Medulla oblongata (tissue), 1 donor: ENCODE data around the gene C16orf74.

Experiments used
- DNase-seq: peaks from one replicate; pipeline ENCODE4 v3.0.0-alpha.2; 2015; ENCODE audit errors: extremely low spot score

C16orf74 gene

GRCh38 chr16:85696781-85697180 lies 54.1 kb downstream of the C16orf74 start:
- DNase-seq = no peak

- DNase-seq = no peak
Observed at GRCh38 chr16:85695196-85696128, 55.4 kb downstream of the C16orf74 start.

GRCh38 chr16:85690469-85691064 lies 60.3 kb downstream of the C16orf74 start:
- DNase-seq = no peak

GRCh38 chr16:85689950-85690320 lies 61.0 kb downstream of the C16orf74 start:
- DNase-seq = no peak

DNA sequence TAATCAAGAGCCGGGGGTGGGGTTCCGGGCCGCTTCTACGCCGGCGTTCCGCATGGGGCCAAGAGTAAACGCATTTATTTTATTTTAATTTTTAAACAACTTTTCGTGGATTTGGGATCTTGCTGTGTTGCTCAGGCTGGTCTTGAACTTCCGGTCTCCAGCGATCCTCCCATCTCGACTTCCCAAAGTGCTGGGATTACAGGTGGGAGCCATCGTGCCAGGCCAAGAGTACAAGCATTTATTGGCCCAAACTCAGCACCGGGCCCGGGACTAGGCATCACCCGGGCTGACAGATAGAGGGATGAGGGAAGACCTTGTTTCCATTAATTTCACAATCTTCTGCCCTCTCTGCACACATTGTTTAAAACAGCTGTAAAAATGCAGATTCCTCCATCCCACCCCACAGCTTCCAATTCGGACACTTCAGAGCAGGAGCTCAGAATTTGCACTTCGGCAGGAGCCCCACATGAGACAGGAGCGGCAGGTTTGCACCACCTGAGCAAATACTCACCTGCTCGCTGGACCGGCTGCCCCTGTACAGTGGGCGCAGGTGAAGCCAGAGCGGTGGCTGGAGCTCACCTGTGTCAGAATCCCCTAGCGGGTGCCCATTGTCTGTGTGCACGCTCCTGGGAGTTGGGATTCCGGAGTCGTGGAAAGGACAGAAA lies 61.5 kb downstream of the C16orf74 start:
- DNase-seq = peak; percentile 17

- DNase-seq = peak; percentile 85
Observed at GRCh38 chr16:85688586-85689284, 62.2 kb downstream of the C16orf74 start, which contains the start of gene GINS2. Gene GINS2 (minus strand): TSS chr16:85688954. CDS start chr16:85688898, 56 bp downstream.

DNA sequence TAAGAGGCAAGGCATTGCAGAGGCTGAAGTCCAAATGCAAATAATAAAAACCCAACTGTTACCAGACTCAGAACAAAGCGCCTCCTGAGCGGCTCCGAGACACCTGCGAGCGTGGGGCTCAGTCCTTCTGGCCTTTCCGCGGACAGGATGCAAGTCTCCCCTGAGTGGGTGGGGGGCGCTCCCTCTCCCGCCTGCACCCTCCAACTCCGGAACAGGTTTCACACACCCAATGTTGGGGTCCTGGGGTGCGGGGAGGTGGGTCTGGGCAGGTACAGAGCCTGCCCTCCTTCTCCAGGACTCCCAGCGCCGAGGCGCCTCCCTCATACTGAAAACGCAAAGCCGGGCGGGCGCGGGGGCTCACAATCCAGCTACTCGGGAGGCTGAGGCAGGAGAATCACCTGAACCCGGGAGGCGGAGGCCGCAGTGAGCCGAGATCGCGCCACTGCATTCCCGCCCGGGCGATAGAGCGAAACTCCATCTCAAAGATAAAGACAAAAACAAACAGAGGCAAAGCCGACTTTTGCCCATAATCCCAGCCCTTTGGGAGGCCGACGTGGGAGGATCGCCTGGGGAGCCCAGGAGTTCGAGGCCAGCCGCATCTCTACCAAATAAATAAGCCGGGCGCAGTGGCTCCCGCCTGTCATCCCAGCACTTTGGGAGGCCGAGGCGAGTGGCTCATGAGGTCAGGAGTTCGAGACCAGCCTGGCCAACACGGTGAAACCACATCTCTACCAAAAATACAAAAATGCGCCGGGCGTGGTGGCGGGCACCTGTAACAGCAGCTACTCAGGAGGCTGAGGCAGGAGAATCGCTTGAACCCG lies 63.0 kb downstream of the C16orf74 start:
- no peak for DNase-seq

DNA sequence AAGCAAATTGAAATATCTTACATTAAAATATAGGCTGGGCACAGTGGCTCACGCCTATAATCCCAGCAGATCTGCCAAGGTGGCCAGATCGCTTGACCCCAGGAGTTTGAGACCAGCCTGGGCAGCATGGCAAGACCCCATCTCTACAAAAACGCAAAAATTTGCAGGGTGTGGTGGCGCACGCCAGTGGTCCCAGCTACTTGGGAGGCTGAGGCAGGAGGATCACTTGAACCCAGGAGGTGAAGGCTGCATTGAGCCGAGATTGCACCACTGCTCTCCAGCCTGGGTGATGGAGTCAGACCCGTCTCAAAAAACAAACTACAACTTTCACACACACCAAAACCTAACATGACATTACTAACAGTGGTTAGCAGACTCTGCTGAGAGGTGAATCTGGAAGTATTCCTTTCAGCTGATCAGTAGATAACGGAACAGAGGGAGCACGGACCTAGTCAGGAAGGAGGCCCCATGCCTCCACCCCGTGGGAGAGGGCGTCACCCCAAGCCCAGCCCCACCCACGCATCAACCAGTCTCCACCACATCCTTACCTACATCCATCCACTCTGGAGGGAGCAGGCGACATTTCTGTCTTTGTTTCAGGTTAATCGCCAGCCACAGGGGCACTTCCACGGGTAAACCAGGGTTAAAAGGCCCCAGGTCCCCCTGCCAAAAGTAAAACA lies 63.8 kb downstream of the C16orf74 start:
- no peak for DNase-seq

DNA sequence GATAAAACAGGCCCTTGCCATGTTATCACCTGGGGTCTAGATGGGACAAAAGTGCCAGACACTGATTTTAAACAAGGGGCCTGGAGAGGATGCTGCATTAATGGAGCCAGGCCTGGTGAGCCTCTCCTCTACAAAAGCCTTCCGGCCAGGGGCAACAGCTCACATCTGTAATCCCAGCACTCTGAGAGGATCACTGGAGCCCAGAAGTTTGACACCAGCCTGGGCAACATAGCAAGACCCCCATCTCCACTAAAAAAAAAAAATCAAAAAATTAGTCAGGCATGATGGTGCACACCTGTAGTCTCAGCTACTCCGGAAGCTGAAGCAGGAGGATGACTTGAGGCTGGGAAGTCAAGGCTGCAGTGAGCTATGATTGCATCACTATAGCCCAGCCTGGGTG lies 65.6 kb downstream of the C16orf74 start:
- DNase-seq = no peak

- no peak for DNase-seq
Observed at GRCh38 chr16:85683363-85683762, 67.5 kb downstream of the C16orf74 start.

DNA sequence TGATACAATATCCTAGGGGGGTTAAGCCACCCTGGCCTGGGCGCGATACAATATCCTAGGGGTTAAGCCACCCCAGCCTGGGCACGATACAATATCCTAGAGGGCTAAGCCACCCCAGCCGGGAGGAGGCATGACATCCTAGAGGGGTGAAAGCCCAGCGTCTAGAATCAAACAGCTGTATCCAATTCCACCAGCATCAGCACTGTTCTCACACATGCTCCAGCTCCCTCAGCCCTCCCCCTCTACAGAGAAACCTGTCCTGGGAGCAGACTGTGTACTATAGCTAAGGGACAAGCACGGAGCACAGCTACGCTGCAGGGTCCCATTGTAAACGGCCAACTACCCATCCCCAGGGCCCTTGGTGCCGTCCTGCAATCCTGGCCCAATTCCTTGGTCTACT lies 68.4 kb downstream of the C16orf74 start:
- no peak for DNase-seq

DNA sequence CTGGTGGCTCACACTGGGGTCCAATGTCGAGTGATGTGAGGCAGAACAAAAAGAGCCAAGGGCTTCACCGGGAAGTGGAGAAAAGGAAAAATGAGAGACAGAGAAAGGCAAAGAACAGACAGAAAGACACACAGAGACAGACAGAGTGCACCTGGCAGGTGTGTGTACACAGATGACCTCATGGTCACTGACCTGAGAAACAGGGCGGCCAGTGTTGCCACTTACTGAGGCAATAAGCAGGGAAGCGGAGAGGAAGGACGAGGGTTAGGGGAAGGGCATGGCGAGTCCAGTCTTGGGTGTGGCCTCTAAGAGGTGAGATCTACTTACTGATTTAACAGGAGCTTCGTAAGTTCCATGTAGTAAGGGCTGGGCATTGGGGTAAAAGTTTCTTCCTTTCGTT lies 69.6 kb downstream of the C16orf74 start:
- DNase-seq = no peak

- no peak for DNase-seq
Observed at GRCh38 chr16:85680352-85680944, 70.4 kb downstream of the C16orf74 start.

- DNase-seq = no peak
Observed at GRCh38 chr16:85679870-85680269, 71.0 kb downstream of the C16orf74 start.

- no peak for DNase-seq
Observed at GRCh38 chr16:85678821-85679220, 72.1 kb downstream of the C16orf74 start.

DNA sequence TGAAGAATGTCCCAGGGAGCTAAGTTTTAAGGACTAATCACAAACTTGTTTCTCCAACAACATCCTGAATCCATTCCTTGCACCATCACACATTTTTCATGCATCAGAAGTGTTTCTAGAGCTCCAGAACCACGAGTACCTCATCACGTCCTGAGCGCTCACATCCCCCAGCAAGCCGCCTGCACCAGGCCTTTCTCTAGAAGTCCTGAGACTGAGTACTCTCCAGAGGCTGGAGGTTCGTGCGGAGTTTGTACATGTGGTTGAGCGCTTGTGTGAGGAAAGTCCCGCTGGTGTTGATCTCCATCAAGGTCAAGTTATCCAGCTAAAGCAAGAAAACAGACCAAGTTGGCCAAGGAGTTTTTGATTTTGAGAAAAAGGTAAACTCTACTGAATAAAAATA lies 72.9 kb downstream of the C16orf74 start:
- DNase-seq = no peak

- no peak for DNase-seq
Observed at GRCh38 chr16:85677383-85677967, 73.4 kb downstream of the C16orf74 start.

DNA sequence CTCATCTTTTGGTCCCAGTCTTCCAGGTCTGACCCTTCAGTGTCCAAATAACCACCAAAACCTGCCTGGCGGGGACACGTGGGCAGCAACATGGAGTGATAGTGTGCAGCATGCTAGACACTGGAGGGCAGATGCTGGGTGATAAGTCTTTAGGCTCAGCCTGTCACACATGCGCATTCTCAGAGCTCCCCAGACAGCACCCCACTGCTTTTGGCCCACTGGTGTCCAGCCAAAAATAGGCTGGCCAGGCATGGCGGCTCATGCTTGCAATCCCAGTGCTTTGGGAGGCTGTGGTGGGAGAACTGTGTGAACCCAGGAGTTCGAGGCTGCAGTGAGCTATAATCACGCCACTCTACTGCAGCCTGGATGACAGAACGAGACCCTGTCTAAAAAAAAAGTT lies 74.4 kb downstream of the C16orf74 start:
- DNase-seq = no peak

GRCh38 chr16:85675251-85675874 lies 75.5 kb downstream of the C16orf74 start:
- no peak for DNase-seq
